HG03066 (cell line): Measurements from ENCODE around the gene P2RY12.

Experiments
- ATAC-seq: cut with Tn5 transposase; IDR thresholded peaks from one replicate; pipeline ENCODE4 v1.9.1; 2021; ENCODE audit warnings: low read depth; ENCODE audit not compliant: unreplicated experiment

P2RY12 gene

DNA sequence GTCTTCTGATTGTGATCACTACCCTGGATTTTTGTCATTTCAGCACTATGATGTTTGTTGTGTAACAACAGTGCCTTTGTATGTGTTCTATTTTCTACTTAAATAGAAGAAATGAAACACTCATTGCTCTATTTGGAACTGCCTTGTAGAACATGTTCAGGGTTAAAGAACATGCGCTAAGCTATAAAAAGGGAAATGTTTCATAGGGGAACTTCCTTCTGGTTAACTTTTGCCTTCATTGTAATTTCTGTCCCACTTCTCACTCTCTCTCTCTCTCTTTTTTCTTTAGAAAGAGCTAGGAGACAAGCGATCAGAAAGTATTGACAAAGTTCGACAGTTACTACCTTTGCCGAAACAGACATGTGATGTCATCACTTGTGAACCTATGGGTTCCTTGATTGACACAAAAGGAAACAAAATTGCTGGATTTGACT is at the start of gene P2RY12:
Gene P2RY12, minus strand, starts transcription at position 13 of the 434 bp plus-strand sequence. CDS start 45,908 bp downstream, outside the sequence.
- peak; percentile 25 for ATAC-seq

DNA sequence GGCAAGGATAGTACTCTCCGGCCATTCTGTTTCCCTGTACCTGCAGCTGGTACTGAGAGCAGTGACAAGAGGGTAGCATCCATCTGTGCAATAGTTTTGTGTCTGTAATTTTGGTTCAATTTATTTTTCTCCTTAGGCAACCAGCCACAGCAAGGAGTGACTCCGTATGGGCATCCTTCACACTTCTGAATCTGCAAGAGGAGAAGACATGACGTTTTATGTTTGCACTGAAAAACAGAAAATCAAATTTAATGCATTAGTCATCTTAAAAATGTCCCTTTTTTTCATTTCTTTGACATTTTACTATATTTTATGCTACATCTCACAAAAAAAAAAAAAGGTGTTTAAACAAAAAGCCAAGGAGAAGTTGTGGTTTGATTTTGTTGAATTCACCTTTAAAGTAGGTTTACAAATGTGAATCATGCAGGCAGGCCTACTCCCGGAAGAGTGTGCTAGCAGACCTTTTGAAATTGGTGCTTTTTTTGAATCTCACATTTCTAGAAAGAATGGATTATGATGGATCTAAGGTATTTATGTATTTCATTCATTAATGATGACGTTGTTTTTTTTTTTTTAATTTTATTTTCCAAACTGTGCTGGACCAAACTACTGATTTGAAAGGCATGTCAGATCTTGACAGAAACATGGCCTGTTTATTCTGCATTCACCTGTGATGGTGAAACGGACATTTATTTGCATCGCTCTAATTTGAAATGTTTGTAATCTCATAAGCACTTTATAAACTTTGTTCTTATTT is 48.2 kb upstream of the P2RY12 start:
- ATAC-seq = no peak

- no peak for ATAC-seq
These were observed 47.4 kb upstream of the P2RY12 start for GRCh38 chr3:151431940-151432339.

DNA sequence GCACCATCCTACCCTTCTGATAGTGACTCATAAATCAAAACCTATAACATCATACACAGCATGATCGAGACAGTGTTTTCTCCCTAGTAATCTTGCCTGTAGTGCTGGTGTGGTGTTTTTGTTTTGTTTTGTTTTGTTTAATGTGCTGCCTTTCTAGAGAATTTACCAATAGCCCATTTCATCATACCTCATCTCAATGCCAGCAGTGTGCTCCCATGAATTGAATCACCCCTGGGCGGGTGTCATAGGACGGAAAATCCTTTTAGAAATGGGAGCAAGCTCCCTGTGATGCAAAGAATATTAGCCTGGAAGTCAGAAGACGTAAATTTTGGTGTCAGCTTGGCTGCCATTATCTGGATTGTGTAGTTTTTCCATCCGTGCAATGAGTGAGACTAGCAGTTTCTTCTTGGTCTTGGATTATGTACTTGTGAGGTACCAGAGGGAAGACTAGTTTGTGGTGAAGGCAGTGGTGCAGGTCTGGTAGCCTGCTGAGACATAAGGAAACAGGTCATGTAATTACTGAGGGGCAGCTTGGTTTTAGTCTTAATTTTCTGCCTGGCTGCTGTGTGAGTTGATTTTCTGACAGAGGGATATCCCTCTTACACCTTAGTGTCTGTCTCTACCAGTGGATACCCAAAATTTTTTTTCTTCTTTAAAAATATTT is 46.4 kb upstream of the P2RY12 start:
- no peak for ATAC-seq

- no peak for ATAC-seq
These were observed 43.8 kb upstream of the P2RY12 start for GRCh38 chr3:151428386-151428785.

GRCh38 chr3:151426341-151426657 is 41.7 kb upstream of the P2RY12 start:
- peak; percentile 54 for ATAC-seq

- ATAC-seq = peak; percentile 34
These were observed 41.2 kb upstream of the P2RY12 start for GRCh38 chr3:151425627-151426340.

DNA sequence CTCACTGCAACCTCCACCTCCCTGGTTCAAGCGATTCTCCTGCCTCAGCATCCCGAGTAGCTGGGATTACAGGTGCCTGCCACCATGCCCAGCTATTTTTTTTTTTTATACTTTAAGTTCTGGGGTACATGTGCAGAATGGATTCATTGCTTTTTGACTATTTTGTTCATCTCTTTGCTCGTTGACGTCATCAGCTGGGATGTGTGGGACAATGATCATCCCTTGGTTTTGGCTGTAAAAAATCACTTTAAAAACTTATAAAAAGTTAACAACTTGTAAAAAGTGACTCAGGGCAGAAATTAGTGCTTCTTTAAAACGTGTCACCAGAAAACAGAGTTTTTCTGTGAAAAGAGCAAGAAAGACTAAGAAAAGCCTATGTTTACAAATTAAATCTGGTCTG is 38.5 kb upstream of the P2RY12 start:
- ATAC-seq = no peak

DNA sequence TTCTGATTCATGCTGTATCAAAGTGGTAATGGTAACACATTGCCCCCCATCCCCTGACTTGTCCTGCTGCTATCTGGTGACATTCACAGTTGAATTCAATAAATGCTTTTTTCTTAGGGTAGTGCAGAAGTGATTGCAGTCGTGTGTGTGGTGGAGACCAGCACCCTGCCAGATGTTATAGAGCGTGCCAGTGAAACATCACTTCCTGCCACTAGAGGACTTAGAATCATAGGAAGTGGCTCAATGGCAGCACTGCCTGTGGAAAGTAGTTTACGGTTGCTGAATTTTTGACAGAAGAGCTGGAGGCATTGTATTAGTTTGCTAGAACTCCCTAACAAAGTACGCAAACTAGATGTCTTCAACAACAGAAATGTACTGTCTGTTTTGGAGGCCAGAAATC is 37.4 kb upstream of the P2RY12 start:
- no peak for ATAC-seq

DNA sequence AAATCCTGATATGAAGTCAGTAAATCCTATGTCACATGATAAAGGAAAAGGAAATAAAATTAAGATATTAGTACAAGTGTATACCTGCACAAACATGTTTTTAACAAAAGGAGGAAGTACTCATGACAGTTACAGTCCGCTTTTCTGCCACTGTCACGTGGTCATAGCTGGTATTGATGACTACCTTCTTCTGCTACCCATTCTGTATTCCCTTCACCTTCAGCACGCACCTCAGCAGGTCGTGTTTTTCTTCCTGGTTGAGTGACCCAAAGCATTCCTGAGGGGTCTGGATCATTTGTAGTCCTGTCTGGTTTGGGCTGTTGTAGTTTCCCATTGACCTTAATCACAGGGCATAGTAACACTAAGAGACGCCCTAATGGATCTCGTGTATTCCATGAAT is 35.3 kb upstream of the P2RY12 start:
- no peak for ATAC-seq

DNA sequence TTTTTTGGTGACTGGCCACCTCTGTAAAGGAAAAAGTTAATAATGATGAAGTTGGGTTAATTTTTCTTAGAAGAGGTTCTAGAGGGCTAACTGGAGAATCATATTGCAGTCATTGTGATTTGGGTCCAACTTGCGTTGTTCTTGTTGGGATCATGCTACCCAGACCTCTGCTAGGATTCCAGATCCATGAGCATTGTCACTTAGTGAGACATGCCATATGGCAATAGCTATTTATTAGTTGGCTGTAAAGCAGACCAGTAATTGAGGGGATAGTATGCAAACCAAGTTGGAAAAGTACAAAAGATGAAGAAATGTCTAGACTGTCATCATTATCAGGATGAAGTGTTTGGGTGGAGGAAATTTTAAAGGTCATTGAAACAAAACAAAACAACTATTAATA is 30.7 kb upstream of the P2RY12 start:
- no peak for ATAC-seq

GRCh38 chr3:151412989-151413388 is 28.4 kb upstream of the P2RY12 start:
- ATAC-seq = no peak

- ATAC-seq = no peak
These were observed 26.5 kb upstream of the P2RY12 start for GRCh38 chr3:151410891-151411559.

DNA sequence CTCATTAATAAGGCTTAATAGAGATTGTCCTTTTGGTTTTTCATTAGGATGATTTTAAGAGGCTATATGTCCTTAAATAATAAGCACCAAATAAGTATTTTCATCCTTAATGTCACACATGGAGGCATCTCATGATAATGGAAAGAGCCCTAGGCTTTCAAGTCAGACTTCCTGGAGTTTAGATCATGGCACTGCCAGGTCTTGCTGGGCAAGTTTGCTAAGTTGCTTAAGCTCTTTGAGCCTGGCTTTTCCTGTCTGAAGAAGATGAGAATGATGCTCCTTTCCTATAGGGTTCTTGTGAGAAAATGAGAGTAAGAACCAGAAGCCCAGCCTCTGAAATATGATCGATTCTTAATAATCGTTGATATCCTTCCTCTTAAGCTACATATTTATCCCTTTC is 23.4 kb upstream of the P2RY12 start:
- ATAC-seq = no peak

DNA sequence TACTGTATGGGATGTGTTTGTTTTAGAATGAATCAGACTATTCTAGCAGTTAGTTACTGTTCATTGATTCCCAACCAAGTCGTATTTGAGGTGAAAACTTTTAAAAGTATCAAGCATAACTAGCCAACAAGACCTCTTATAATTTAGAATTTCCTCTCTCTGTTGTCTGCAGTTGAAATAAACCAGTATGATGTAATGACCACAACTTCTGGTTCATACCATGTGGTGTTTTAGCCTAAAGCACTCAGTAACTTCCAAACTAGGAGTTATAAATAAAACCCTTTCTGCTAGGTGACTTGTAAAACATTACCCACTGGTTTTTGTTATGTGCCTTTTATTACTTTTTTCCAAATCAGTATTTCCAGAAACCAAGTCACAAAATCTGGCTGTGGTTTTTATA is 19.8 kb upstream of the P2RY12 start:
- no peak for ATAC-seq

DNA sequence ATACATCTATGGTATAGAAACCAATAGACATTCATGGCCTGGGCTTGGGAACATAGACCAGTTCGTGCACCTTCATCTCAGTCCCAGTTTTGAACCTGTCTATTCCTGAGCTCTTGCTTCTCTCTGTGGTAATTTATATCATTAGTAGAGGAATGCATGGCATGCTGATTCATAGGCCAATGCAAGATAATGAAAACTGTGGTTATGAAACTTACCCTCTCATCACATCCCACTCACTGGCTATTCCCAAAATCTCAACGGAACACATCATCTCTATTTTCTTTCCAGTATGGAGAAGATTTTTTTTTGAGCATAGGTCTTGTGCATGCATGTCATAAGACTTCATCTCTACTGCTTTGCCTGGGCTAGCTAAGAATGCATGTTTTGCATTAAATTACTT is 18.7 kb upstream of the P2RY12 start:
- no peak for ATAC-seq

DNA sequence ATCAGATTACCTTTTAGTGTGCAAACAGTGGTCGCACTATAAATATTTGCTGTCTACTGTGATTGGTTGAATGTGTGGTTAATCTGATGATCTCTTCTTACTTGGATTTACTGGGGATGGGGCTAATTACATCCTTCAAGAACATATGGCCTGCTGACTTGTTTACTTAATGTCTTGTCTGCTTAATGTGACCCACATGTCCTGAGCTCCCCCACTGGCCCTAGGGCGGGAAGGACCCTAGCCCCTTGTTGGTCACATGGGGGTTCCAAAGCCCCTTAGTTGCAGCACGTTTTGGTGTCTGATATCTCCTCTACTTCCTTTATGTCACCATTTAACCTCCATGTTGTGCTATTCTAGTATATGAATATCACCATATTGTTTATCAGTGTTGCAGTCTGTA is 17.8 kb upstream of the P2RY12 start:
- no peak for ATAC-seq

GRCh38 chr3:151400341-151400740 is 15.8 kb upstream of the P2RY12 start:
- no peak for ATAC-seq

GRCh38 chr3:151398895-151399294 is 14.3 kb upstream of the P2RY12 start:
- ATAC-seq = no peak

DNA sequence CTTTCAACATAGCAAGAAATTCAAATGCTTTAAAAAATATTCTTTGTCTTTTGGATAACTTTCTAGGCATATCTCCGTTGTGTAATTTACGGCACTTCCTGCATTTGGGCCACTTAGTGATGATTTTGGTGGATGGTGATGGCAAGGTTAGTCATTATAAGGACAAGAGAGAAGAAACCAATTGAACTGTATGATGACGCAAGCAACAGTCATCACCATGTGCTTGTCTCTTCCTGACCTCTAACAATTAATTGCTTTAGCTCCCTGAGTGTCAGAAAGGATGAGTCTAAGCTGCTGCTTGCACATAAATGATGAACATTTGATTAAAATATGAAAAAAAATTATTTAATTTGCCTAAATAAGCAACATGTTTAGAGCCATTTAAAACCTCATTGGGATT is 11.3 kb upstream of the P2RY12 start:
- no peak for ATAC-seq

GRCh38 chr3:151394611-151395010 is 10.1 kb upstream of the P2RY12 start:
- no peak for ATAC-seq
